NCI-H1105 (cell line): ENCODE data around the gene SH3PXD2A.
"Not testable (repeated sequence)": the region's sequence is repeated elsewhere in the genome, so short reads cannot be mapped to it uniquely, and the experiment has no call there.

Experiments
- DNase-seq: peaks from one replicate; lab custom pipeline; 2025; lab: John Stamatoyannopoulos, UW

SH3PXD2A gene

DNA sequence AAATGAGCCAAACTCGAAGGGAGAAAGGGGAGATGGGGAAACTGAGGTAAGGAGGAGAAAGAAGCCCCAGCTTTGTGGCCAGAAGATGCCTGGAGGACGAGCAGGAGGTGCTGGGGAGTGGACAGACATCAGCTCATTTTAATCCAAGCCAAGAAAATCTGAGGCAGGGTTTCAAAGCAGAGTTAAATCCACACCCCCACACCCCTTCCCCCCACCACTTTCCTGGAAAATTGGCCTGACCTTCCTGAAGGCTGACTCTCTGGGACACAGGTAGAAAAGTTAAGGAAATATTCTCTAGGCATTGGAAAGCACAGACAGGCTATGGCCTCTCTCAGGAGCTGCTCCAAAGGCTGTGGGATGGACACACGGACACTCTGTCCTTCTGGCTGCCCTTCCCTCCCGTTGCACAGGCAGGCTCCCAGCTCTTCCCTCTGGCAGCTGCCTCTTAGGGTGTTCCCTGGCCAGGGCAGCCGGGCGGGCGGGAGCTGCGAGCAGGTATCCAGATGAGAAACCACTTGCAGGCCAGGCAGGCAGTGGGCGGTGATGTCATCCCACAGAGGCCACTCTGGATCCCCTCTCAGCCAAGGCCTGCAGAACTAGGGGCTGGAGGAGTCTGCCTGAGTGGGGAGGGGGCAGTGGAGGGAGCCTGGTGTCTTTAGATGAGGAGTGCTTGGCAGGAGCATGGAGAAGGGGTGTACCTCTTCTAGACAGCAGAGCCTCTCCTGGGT lies 190.1 kb downstream of the SH3PXD2A start:
- no peak for DNase-seq

- DNase-seq: no peak
Observed at GRCh38 chr10:103663802-103664201, 191.6 kb downstream of the SH3PXD2A start.

DNA sequence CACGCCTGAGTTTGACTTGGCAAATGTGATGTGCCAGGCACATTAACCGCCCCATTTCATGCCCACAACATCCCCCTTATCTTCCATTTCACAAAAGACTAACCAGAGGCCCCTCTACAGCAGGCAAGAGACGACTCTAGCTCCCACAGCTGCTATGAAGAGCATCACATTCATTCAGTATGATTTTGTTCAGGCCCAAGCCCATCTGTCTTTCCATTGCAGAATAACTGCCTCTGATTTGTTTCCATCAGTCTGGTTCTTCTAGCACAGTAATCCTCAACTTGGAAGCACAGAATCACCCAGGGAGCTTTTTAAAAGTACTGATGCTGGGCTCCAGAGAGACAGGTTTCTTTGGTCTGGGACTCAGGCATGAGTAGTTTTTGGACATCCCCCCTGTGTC lies 192.1 kb downstream of the SH3PXD2A start:
- DNase-seq: no peak

GRCh38 chr10:103662704-103663103 lies 192.7 kb downstream of the SH3PXD2A start:
- DNase-seq: not testable (repeated sequence)

DNA sequence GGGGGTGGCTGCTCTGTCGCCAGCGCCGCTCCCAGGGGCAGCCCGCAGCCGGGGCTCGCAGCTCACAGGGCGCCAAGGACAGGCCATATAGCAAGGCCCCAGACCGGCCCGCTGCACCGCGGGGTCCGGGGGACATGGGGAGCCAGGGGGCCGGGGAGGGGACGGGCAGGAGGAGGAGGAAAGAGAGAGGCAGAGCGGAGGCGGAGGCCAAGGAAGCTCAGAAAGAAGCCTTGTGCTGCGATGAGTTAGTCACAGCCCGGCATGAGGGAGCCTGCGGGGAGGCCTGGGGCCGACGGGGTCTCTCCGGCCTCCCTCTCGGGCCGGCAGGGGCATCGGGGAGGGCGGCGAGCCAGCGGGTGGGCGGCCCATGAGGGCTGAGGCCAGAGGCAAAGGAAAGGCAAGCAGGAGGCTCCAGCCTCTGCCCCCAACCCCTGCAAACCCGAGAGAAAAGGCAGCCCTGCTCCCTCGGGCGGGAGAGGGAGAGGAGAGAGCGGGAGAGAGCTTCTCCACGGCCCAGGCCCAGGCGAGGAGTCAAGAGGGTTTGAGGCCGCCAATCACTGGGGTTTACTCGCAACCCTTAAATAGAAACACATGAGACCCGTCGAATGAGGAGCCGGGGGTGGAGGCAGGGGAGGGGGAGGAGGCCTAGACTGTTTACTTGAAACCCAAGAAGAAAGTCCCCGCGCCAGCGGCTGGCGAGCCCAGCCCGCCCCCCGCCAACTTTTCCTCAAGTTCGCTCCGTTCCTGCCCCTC lies 194.0 kb downstream of the SH3PXD2A start:
- peak; percentile 71 for DNase-seq

- no peak for DNase-seq
Observed at GRCh38 chr10:103660364-103661197, 194.8 kb downstream of the SH3PXD2A start.

DNA sequence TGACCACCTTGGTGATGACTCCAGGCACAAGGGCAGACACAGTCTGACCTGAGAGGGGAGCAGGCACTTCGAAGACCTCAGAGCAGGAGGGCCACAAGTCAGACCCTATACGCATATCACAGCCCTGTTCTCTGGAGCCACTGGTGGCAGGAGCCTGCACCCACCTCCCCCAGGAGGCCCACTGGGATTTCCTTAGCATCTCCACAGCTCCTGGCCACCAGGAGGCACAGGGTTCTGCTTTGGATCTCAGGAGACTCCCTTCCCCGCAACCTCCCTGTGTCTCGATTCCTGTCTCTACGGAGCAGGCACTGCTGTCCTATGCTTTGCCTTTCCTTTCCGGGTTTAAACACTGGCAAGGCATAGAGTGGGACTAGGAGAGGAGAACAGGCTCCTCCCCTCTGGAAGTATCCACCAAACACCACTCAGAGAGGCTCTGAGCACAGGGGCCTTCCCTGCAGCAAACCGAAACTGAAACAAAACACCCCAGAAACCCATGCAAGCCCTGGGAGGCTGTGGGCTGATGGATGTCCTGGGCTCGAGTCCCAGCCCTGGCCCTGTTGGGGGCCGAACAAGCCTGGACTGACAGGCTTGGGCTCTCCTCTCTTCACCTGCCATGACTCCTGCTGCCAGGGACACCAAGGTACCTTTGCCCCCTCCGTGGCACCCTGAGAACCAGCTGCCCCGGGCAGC lies 195.6 kb downstream of the SH3PXD2A start:
- no peak for DNase-seq

DNA sequence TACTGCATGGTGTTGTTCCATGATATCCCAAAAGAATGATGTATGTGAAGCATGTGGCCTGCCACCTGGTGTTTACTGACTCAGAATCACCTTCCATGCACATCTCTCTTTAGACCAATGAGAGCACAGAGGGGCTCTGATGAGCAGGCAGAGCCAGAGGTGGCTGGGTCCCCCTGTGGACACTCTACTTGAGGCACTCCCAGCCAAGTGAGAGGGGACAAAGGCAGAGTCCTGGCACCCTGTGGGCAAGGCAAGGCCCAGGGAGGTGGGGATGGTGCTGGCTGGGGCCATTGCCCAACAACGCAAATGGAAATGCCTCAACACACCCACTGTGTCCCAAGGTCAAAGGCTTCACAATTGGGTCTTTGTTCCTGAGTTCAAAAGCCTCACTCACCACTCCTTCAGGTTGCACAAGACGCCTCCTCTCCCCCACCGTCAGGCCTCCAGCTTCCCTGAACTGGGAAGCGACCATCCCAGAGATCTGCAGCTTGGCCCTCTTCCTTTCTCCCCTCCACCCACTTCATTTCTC lies 197.3 kb downstream of the SH3PXD2A start:
- no peak for DNase-seq

DNA sequence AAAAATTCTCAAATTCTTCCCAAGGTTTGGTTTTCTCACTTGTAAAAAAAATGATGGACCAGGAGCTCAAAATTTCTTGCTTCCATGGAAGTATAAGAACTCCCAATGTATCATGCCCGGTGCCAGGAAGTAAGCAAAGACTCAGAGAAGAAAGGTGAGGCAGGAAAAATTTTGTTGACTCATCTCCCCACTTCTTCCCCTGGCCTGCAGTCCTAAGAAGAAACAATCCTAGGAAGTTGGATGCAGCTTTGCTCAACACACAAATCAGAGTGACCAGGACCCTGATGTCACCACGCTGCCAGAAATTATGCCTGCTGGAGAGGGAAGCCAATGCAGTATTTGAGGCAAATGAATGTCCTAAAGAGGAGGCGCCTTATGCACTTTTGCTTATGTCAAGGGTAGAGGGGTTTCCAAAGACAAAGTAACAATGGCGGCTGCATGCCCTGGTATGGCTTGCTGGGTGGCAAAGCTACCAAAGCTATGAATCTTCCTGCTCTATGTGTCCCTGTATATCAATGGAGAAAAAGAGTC lies 198.2 kb downstream of the SH3PXD2A start:
- no peak for DNase-seq

DNA sequence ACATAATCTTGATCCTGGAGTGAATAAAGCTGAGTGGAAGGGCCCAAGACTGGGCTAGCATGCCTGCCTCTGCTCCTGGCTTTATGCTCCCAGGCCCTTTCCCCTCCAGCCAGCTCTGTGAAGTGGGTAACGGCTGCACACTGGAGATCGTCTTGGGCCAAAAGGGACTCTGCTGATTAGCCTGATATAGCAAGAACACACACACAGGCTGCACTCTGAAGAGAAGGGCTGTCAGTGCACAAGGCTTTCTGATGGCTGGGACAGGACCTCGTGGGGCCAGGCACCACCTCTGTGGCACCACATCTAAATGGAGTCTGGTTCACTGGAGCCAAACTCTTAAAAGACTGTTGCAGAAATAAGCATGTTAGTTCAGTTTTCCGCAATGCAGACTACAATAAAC lies 200.5 kb downstream of the SH3PXD2A start:
- DNase-seq: no peak

GRCh38 chr10:103653581-103654037 lies 201.8 kb downstream of the SH3PXD2A start:
- peak; percentile 62 for DNase-seq

- no peak for DNase-seq
Observed at GRCh38 chr10:103652599-103653281, 202.6 kb downstream of the SH3PXD2A start.

- DNase-seq: no peak
Observed at GRCh38 chr10:103651783-103652476, 203.4 kb downstream of the SH3PXD2A start.

DNA sequence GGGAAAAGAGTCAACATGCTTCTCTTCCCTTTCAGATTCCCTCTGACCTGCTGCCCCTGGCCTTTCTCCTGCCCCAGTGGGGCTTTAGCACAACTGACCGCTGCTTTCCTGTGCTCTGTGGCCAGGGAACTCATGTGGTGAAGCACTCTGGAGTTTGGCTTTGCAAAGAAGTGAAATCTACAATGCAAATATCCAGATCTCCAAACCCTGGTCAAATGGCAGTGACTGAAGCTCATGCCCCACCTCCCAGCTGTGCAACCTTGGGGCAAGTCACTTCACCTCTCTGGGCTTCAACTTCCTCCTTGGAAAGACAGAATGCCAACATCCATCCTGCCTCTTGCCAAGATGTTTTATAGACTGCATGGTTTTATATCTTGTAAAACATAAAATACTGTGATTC lies 204.0 kb downstream of the SH3PXD2A start:
- DNase-seq: no peak

- DNase-seq: peak; percentile 43
Observed at GRCh38 chr10:103649654-103650423, 205.5 kb downstream of the SH3PXD2A start.

- no peak for DNase-seq
Observed at GRCh38 chr10:103648636-103649532, 206.5 kb downstream of the SH3PXD2A start.

- no peak for DNase-seq
Observed at GRCh38 chr10:103648251-103648635, 207.1 kb downstream of the SH3PXD2A start.

- no peak for DNase-seq
Observed at GRCh38 chr10:103646304-103646703, 209.1 kb downstream of the SH3PXD2A start.
